IMR-90 (cell line): ENCODE results near the gene CEMIP2. TPM values are rescaled to one million over a fixed set of nuclear protein-coding genes. Genes with fewer than 3 reads are reported as not detected.
A peak's percentile ranks its signal among the peaks of the same experiment; 100 is the strongest.

Experiments used
- ATAC-seq: fragments of 200-7000 bp; cut with Tn5 transposase; 2 replicates; pipeline ENCODE4 v1.9.1; 2020; ENCODE audit warnings: low read depth, mild to moderate bottlenecking, moderate library complexity
- BruUV-seq: library from RNA; stranded (reverse); fragments of 400-500 nt; replicated peaks from 2 replicates; lab custom pipeline; 2021; lab: Mats Ljungman, UMichigan
- CTCF ChIA-PET: fragments of 300-600 bp; formaldehyde crosslinking; extraction: SDS; loops from one replicate; lab custom pipeline; 2021; ENCODE audit warnings: antibody characterized with exemption; lab: Yijun Ruan, JAX
- POLR2A ChIA-PET: fragments of 300-600 bp; sonication (Branson Sonifier 250); formaldehyde crosslinking; loops from one replicate; lab custom pipeline; 2022; ENCODE audit warnings: antibody characterized with exemption; ENCODE audit not compliant: unreplicated experiment; lab: Charles Lee
- DNase-seq: peaks from one replicate; pipeline ENCODE4 v3.0.0; 2013
- H2AFZ ChIP-seq: replicated peaks from 2 replicates; pipeline ENCODE3; 2013; ENCODE audit warnings: low read length, mild to moderate bottlenecking; ENCODE audit not compliant: poor library complexity
- H2AK5ac ChIP-seq: 2 replicates; pipeline ENCODE4 v1.6.1; 2013; ENCODE audit warnings: low read depth, low read length, inconsistent platforms
- H2AK9ac ChIP-seq: replicated peaks from 2 replicates; pipeline ENCODE3; 2013; ENCODE audit warnings: mild to moderate bottlenecking, low read depth, low read length, moderate library complexity; ENCODE audit not compliant: poor library complexity
- H2BK120ac ChIP-seq: 2 replicates; pipeline ENCODE4 v1.6.1; 2013; ENCODE audit warnings: low read depth, low read length, inconsistent platforms
- H2BK15ac ChIP-seq: 3 replicates; pipeline ENCODE4 v1.6.1; 2013; ENCODE audit warnings: low read depth, low read length, inconsistent platforms
- H2BK20ac ChIP-seq: 2 replicates; pipeline ENCODE4 v1.6.1; 2013; ENCODE audit warnings: low read depth, mild to moderate bottlenecking, inconsistent platforms, low read length, moderate library complexity
- H2BK5ac ChIP-seq: 2 replicates; pipeline ENCODE4 v1.6.1; 2013; ENCODE audit warnings: mild to moderate bottlenecking, low read depth, low read length, inconsistent platforms; ENCODE audit not compliant: poor library complexity, severe bottlenecking
- H3K14ac ChIP-seq: replicated peaks from 2 replicates; pipeline ENCODE4 v1.6.1; 2013; ENCODE audit warnings: low read depth, low read length, inconsistent platforms
- H3K18ac ChIP-seq: 2 replicates; pipeline ENCODE4 v1.6.1; 2013; ENCODE audit warnings: low read depth, low read length, control low read depth
- H3K23ac ChIP-seq: 2 replicates; pipeline ENCODE4 v1.6.1; 2013; ENCODE audit warnings: low read depth, low read length, inconsistent platforms
- H3K27ac ChIP-seq: 2 replicates; pipeline ENCODE4 v1.5.1; 2013; ENCODE audit warnings: mild to moderate bottlenecking, control low read depth, low read length; ENCODE audit not compliant: insufficient read depth
- H3K27me3 ChIP-seq: 2 replicates; pipeline ENCODE4 v1.6.1; 2013; ENCODE audit warnings: low read length; ENCODE audit not compliant: control insufficient read depth, insufficient read depth
- H3K36me3 ChIP-seq: 2 replicates; pipeline ENCODE4 v1.6.1; 2013; ENCODE audit warnings: low read length, mixed read lengths; ENCODE audit not compliant: control insufficient read depth, insufficient read depth
- H3K4ac ChIP-seq: 2 replicates; pipeline ENCODE4 v1.6.1; 2013; ENCODE audit warnings: low read depth, low read length, inconsistent platforms
- H3K4me1 ChIP-seq: 2 replicates; pipeline ENCODE4 v1.6.1; 2013; ENCODE audit warnings: low read length, mixed read lengths; ENCODE audit not compliant: control insufficient read depth, insufficient read depth
- H3K4me2 ChIP-seq: 2 replicates; pipeline ENCODE4 v1.6.1; 2013; ENCODE audit warnings: low read depth, mild to moderate bottlenecking, control low read depth, low read length, moderate library complexity
- H3K4me3 ChIP-seq: 2 replicates; pipeline ENCODE4 v1.5.1; 2013; ENCODE audit warnings: low read depth, mild to moderate bottlenecking, control low read depth, low read length, moderate library complexity; ENCODE audit not compliant: insufficient read depth
- H3K56ac ChIP-seq: 2 replicates; pipeline ENCODE4 v1.6.1; 2013; ENCODE audit warnings: low read length, inconsistent platforms; ENCODE audit not compliant: insufficient read depth; ENCODE audit errors: extremely low read depth
- H3K79me1 ChIP-seq, 2 experiments: 2 replicates each; pipeline ENCODE4 v1.6.1; 2013; ENCODE audit warnings: low read length in 2 of 2, inconsistent platforms in 1 of 2, low read depth in 1 of 2
- H3K9ac ChIP-seq: 2 replicates; pipeline ENCODE4 v1.6.1; 2013; ENCODE audit warnings: low read depth, low read length, control low read depth
- H3K9me1 ChIP-seq: 2 replicates; pipeline ENCODE4 v1.6.1; 2013; ENCODE audit warnings: low read length, inconsistent platforms; ENCODE audit not compliant: insufficient read depth
- H3K9me3 ChIP-seq: 2 replicates; pipeline ENCODE4 v1.6.1; 2013; ENCODE audit warnings: low read length; ENCODE audit not compliant: control insufficient read depth, insufficient read depth
- H4K20me1 ChIP-seq: 2 replicates; pipeline ENCODE4 v1.6.1; 2013; ENCODE audit warnings: low read length, inconsistent platforms; ENCODE audit not compliant: insufficient read depth
- H4K5ac ChIP-seq: 2 replicates; pipeline ENCODE4 v1.6.1; 2013; ENCODE audit warnings: mild to moderate bottlenecking, low read depth, low read length, control low read depth
- H4K8ac ChIP-seq, 2 experiments: 2 replicates each; pipeline ENCODE4 v1.6.1; 2013; ENCODE audit warnings: low read depth in 2 of 2, low read length in 2 of 2, control low read depth in 1 of 2, inconsistent platforms in 1 of 2
- H4K91ac ChIP-seq: 2 replicates; pipeline ENCODE4 v1.6.1; 2013; ENCODE audit warnings: low read depth, low read length, inconsistent platforms; ENCODE audit not compliant: insufficient read depth
- BHLHE40 ChIP-seq: fragments of 150-350 bp; IDR thresholded peaks from 2 replicates; pipeline ENCODE4 v1.6.1; 2016; ENCODE audit warnings: mild to moderate bottlenecking, low read depth, low read length
- CEBPB ChIP-seq: IDR thresholded peaks from 2 replicates; pipeline ENCODE4 v1.6.1; 2012; ENCODE audit warnings: low read depth, low read length, improper control_type of control experiment
- CHD1 ChIP-seq: IDR thresholded peaks from 2 replicates; pipeline ENCODE4 v1.6.1; 2012; ENCODE audit warnings: low read depth, low read length, improper control_type of control experiment
- FOS ChIP-seq: fragments of 150-350 bp; IDR thresholded peaks from 2 replicates; pipeline ENCODE4 v1.6.1; 2016; ENCODE audit warnings: low read depth, low read length
- MAFK ChIP-seq: IDR thresholded peaks from 2 replicates; pipeline ENCODE4 v1.6.1; 2012; ENCODE audit warnings: low read depth, low read length, improper control_type of control experiment
- MAZ ChIP-seq: IDR thresholded peaks from 2 replicates; pipeline ENCODE4 v1.6.1; 2012; ENCODE audit warnings: low read depth, mild to moderate bottlenecking, low read length, improper control_type of control experiment, moderate library complexity, borderline replicate concordance
- MXI1 ChIP-seq: IDR thresholded peaks from 2 replicates; pipeline ENCODE4 v1.6.1; 2012; ENCODE audit warnings: low read depth, mild to moderate bottlenecking, low read length, moderate library complexity, borderline replicate concordance
- RAD21 ChIP-seq: IDR thresholded peaks from 2 replicates; pipeline ENCODE4 v1.6.1; 2012; ENCODE audit warnings: low read length, improper control_type of control experiment
- RFX5 ChIP-seq: IDR thresholded peaks from 2 replicates; pipeline ENCODE4 v1.8.0; 2012; ENCODE audit warnings: low read depth, mild to moderate bottlenecking, low read length, moderate library complexity
- SMC3 ChIP-seq: fragments of 150-350 bp; IDR thresholded peaks from 2 replicates; pipeline ENCODE4 v1.6.1; 2016; ENCODE audit warnings: low read depth, mild to moderate bottlenecking, antibody characterized with exemption, low read length, moderate library complexity
- WGBS, 2 experiments: methylation state at CpG; one replicate each; pipeline versions ENCODE4 v1.1.5 to v1.1.7; 2013; ENCODE audit warnings: missing lambda C conversion rate in 2 of 2; ENCODE audit not compliant: insufficient read length in 1 of 2; ENCODE audit errors: extremely low coverage in 2 of 2; 5-methylcytosine and 5-hydroxymethylcytosine counted together
- dilution Hi-C: fragments of 300-500 bp; cut with HindIII; formaldehyde crosslinking; loops from one replicate; pipeline ENCODE4 v1.14.3; 2018; ENCODE audit warnings: low sequenced_read_pairs; ENCODE audit not compliant: unreplicated experiment
- in situ Hi-C: fragments of 300-500 bp; cut with MboI; formaldehyde crosslinking; loops from 3 replicates; pipeline ENCODE4 v1.14.3; 2019; ENCODE audit warnings: low sequenced_read_pairs, inconsistent platforms, mixed read lengths
- intact Hi-C: fragments of 100-400 bp; cut with micrococcal nuclease; formaldehyde crosslinking; loops from 2 replicates; pipeline ENCODE4 v1.10.0; 2022
- polyA plus RNA-seq, 3 experiments: library from polyadenylated mRNA; depleted of rRNA; stranded (reverse); fragments of >200 nt; gene quantifications; 2 replicates each; pipeline ENCODE4 v1.2.3, GENCODE V29; 2012; ENCODE audit warnings: low replicate concordance in 1 of 3
- total RNA-seq: library from RNA; depleted of rRNA; stranded (reverse); fragments of >200 nt; gene quantifications from 2 replicates; pipeline ENCODE4 v1.2.3, GENCODE V29; 2012
- TF ChIP-seq, protein P1 (sequence below): fragments of 150-350 bp; IDR thresholded peaks from 2 replicates; pipeline ENCODE4 v1.6.1; 2016; ENCODE audit warnings: low read depth, mild to moderate bottlenecking, low read length, moderate library complexity, borderline replicate concordance
- TF ChIP-seq, protein P2 (sequence below): conservative IDR thresholded peaks from 2 replicates; pipeline ENCODE4 v1.5.1; 2012; ENCODE audit warnings: mild to moderate bottlenecking, low read depth, low read length, improper control_type of control experiment
- TF ChIP-seq, protein P3 (sequence below): fragments of 150-350 bp; IDR thresholded peaks from 2 replicates; pipeline ENCODE4 v1.6.1; 2017; ENCODE audit warnings: mild to moderate bottlenecking, antibody characterized with exemption, low read length, low read depth

The CEMIP2 gene
- total and polyA plus RNA-seq, 2 of the 4 experiments (the other 2 are of a cell fraction), result 65.2 to 67.4 TPM

DNA sequence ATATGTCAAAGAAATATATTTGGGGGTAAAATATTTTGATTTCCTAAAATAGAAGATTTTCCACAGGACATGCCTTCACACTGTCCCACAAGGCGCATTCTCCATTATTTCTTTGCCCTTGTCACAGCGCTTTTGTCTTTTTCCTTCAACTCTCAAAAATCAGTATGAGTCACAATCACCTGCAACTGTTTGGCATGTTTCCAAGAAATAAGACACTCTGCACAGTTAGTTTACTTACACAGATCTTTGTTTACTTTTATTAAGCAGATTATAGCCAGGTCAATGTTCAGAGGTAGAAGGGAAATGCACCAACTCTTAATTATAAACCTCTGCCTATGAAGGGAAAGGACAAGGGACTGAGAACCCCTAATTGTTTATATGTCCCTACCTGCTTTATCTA is 9.5 kb downstream of the CEMIP2 start:
- ChIA-PET POLR2A (no interaction called here), CTCF (no interaction called here)
- Histone ChIP-seq H4K8ac (no peak overlapping the region), H3K18ac (no peak overlapping the region), H4K20me1 (peaks cover 46% of the 10 kb centered on the region), H2AK9ac (no peak overlapping the region), H3K4me1 (peaks cover 18% of the 10 kb centered on the region), H2AFZ (no peak overlapping the region), H3K27me3 (no peaks in the 10 kb centered on the region), H3K9me3 (no peaks in the 10 kb centered on the region), H3K4me3 (no peak overlapping the region), H2BK15ac (no peak overlapping the region), H4K91ac (no peak overlapping the region), H3K14ac (no peak overlapping the region), H2BK5ac (no peak overlapping the region), H3K23ac (no peak overlapping the region), H3K9me1 (peaks cover 20% of the 10 kb centered on the region), H4K5ac (no peak overlapping the region), H2AK5ac (no peak overlapping the region), H2BK20ac (no peak overlapping the region), H3K9ac (no peak overlapping the region), H3K4ac (no peak overlapping the region), H2BK120ac (no peak overlapping the region), H3K36me3 (no peaks in the 10 kb centered on the region), H3K79me1 (peaks cover 21 to 54% of the 10 kb centered on the region in 2 experiments), H3K27ac (no peak overlapping the region), H3K4me2 (no peak overlapping the region), H3K56ac (no peak overlapping the region)
- intact Hi-C loops (no loop called here), in situ Hi-C loops (no loop called here), dilution Hi-C loops (no loop called here)
- TF ChIP-seq BHLHE40 (no peak), MAZ (no peak), FOS (no peak), MXI1 (no peak), CHD1 (no peak), SMC3 (no peak), MAFK (no peak), CEBPB (no peak), RFX5 (no peak), RAD21 (no peak)
- TF ChIP-seq, protein P1, sequence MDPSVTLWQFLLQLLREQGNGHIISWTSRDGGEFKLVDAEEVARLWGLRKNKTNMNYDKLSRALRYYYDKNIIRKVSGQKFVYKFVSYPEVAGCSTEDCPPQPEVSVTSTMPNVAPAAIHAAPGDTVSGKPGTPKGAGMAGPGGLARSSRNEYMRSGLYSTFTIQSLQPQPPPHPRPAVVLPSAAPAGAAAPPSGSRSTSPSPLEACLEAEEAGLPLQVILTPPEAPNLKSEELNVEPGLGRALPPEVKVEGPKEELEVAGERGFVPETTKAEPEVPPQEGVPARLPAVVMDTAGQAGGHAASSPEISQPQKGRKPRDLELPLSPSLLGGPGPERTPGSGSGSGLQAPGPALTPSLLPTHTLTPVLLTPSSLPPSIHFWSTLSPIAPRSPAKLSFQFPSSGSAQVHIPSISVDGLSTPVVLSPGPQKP, result no peak
- TF ChIP-seq, protein P2, sequence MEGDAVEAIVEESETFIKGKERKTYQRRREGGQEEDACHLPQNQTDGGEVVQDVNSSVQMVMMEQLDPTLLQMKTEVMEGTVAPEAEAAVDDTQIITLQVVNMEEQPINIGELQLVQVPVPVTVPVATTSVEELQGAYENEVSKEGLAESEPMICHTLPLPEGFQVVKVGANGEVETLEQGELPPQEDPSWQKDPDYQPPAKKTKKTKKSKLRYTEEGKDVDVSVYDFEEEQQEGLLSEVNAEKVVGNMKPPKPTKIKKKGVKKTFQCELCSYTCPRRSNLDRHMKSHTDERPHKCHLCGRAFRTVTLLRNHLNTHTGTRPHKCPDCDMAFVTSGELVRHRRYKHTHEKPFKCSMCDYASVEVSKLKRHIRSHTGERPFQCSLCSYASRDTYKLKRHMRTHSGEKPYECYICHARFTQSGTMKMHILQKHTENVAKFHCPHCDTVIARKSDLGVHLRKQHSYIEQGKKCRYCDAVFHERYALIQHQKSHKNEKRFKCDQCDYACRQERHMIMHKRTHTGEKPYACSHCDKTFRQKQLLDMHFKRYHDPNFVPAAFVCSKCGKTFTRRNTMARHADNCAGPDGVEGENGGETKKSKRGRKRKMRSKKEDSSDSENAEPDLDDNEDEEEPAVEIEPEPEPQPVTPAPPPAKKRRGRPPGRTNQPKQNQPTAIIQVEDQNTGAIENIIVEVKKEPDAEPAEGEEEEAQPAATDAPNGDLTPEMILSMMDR, result no peak
- TF ChIP-seq, protein P3, sequence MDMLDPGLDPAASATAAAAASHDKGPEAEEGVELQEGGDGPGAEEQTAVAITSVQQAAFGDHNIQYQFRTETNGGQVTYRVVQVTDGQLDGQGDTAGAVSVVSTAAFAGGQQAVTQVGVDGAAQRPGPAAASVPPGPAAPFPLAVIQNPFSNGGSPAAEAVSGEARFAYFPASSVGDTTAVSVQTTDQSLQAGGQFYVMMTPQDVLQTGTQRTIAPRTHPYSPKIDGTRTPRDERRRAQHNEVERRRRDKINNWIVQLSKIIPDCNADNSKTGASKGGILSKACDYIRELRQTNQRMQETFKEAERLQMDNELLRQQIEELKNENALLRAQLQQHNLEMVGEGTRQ, result no peak
- DNase-seq, result peak; percentile 50
- WGBS, 2 experiments, result 100% methylated on average over 1 of the region's 2 CpGs; no CpG with 5 or more reads in 1 of the 2 experiments
- BruUV-seq, result no TSS peak
- ATAC-seq, result no peak
